NCI-H526 (cell line): ENCODE data around the gene FBLN1.
"Not testable (repeated sequence)": the region's sequence is repeated elsewhere in the genome, so short reads cannot be mapped to it uniquely, and the experiment has no call there.

Experiments used
- DNase-seq, 2 experiments: peaks; one replicate each; lab custom pipeline; 2025; lab: John Stamatoyannopoulos, UW

Gene FBLN1

GRCh38 chr22:45527456-45527855, 24.8 kb downstream of the FBLN1 start:
- DNase-seq: no peak

DNA sequence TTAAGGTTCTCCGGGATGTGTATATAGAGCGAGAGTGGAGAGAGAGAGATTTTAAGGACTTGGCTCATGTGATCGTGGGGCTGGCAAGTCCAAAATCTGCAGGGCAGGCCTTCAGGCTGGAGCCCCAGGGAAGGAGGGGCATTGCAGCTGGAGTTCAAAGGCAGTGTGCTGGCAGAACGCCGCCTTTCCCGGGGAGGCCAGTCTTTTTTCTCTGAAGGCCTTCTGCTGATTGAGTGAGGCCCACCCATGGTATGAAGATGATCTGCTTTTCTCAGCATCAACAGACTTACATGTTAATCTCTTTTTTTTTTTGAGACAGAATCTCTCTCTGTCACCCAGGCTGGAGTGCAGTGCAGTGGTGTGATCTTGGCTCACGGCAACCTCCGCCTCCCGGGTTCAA, 25.4 kb downstream of the FBLN1 start:
- no peak for DNase-seq

- no peak for DNase-seq
Observed at GRCh38 chr22:45529105-45529504, 26.4 kb downstream of the FBLN1 start.

- no peak for DNase-seq
Observed at GRCh38 chr22:45529971-45530575, 27.4 kb downstream of the FBLN1 start.

GRCh38 chr22:45531441-45532234, 29.0 kb downstream of the FBLN1 start:
- peak in 1 of 2 experiments; percentile 18 for DNase-seq

DNA sequence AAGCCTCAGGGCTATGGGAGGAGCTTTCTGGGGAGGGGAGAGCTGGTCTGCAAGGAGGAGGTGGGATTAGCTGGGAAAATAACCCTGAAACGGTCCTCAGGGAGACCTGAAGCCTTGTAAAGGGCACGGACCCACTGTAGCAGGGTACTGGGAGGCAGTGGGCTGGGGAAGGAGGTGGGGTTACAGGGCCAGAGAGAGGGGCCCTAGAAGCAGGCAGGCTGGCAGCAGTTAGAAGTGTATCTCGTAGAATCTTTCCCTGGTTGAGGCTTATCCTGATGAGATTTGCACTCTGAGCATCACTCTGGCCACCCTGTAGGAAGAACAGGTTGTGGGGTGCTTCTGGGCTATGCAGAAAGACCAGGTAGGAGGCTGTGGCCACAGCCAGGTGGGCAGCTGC, 29.6 kb downstream of the FBLN1 start:
- DNase-seq: no peak

- no peak for DNase-seq
Observed at GRCh38 chr22:45533703-45534102, 31.0 kb downstream of the FBLN1 start.

DNA sequence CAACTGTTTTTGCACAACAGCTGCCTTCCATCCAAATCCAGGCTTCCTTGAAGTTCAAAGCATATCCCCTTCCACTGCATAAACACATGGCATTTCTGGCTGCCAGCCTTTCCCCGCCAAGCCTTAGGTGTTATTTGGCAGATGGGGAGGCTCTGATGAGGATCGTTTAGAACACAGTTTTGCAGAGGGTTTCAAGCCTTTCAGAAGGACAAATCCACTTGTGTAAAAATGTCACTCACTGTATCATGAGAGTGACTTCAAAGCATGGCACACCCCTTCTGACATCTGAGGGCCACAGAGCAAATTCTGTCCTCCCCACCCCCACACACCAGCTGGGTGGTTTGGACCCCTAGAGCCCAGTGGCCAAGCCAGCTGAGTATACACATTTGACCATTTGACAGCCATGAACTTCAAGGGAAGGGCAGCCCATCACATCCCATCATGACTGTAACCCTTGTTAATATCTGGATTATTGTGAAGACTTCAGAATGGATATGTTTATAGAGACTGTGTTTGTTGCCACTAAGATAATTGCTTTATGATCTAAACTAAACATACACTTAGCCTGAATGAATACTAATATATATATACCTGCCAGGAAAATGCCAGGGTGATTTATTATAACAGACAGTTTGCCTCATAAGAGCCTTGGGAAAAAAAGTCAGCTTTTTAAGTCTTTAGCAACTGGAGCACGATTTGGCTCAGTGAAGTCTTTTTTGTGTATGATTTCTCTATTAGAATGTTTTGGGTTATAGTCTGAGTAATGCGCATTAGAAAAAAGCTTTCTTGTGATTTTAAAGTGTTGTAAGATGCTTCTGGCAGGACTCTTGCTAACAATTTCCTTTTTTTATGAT, 31.9 kb downstream of the FBLN1 start:
- DNase-seq: no peak

DNA sequence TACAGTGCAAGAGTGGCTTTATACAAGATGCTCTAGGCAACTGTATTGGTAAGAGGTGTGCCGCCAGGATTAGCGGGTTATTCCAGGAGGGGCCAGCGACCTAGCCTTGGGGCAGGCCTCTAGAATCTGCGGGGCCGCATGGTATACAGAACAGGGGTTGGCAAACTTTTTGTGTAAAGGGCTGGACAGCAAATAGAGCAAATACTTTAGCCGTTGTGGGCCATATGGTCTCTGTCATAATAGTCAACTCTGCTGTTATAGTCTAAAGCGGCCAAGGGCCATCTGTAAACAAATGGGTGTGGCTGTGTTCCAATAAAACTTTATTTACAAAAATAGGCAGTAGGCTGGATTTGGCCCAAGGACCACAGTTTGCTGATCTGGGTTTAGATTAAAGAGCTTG, 32.6 kb downstream of the FBLN1 start:
- no peak for DNase-seq

DNA sequence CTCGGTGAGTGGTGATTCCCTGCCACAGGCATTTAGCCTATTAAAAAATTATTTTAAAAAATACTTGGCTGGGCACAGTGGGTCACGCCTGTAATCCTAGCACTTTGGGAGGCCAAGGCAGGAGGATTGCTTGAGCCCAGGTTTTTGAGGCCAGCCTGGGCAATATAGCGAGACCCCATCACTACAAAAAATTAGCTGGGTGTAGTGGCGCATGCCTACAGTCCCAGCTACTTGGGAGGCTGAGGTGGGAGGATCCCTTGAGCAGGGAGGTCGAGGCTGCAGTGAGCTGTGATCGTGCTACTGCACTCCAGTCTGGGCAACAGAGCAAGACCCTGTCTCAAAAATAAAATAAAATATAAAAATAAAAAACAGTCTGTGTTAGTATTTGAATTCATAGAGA, 33.2 kb downstream of the FBLN1 start:
- DNase-seq: not testable (repeated sequence)

- DNase-seq: peak in 1 of 2 experiments; percentile 24
Observed at GRCh38 chr22:45537734-45538181, 35.1 kb downstream of the FBLN1 start.

- DNase-seq: peak; percentile 12 to 52
Observed at GRCh38 chr22:45538281-45538680, 35.6 kb downstream of the FBLN1 start.

GRCh38 chr22:45540122-45540521, 37.4 kb downstream of the FBLN1 start:
- no peak for DNase-seq

- no peak for DNase-seq
Observed at GRCh38 chr22:45541382-45541979, 38.8 kb downstream of the FBLN1 start.

DNA sequence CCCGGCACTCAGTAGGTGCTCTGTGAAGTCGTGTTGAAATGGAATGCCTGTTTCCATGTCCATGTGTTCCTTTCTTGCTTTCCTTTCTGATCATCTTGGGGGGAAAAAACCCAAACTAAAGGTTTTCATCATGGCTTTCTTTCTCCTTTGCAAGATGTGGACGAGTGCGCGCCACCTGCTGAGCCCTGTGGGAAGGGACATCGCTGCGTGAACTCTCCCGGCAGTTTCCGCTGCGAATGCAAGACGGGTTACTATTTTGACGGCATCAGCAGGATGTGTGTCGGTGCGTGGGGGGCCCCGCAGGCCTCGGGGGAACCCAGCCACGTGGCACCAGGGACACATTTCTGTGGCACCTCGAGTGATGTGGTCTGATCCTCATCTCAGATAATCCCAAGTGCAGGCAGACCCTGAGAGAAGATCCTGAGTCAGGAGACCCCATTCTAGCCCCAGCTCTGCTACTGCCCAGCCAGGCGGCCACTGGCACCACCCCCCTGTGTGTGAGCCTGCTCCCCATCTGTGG, 39.4 kb downstream of the FBLN1 start:
- no peak for DNase-seq

DNA sequence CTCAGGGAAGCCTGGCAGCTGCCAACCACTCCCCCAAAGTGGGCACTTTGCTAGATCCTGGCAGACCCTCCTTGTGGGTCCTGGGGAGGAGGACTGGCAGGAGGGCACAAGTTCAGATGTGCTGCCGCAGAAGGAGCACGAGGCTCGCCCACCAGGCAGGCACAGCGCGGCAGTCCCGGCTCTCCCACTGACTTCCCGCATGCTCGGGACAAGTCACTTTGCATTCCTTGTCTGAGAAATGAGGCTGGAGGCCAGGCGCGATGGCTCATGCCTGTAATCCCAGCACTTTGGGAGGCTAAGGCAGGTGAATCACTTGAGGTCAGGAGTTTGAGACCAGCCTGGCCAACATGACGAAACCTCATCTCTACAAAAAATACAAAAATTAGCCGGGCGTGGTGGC, 40.1 kb downstream of the FBLN1 start:
- DNase-seq: not testable (repeated sequence)

- DNase-seq: no peak
Observed at GRCh38 chr22:45543243-45543642, 40.6 kb downstream of the FBLN1 start.

GRCh38 chr22:45544588-45545170, 42.0 kb downstream of the FBLN1 start:
- DNase-seq: no peak

- DNase-seq: no peak
Observed at GRCh38 chr22:45546333-45547015, 43.8 kb downstream of the FBLN1 start.

DNA sequence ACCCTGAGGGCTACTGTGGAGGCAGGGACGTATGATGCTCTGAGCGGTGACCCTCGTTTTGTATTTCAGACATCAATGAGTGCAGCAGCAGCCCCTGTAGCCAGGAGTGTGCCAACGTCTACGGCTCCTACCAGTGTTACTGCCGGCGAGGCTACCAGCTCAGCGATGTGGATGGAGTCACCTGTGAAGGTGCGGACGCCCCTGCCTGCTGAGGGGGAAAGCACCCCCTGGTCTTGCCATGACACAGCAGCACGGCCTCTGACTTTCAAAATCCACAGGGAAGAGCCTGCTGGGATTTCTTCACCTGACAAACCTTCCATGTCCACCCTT, 44.3 kb downstream of the FBLN1 start:
- DNase-seq: no peak

GRCh38 chr22:45547731-45548130, 45.0 kb downstream of the FBLN1 start:
- DNase-seq: no peak
